ENCODE measurements around the gene HTT.
A peak's percentile ranks its signal among the peaks of the same experiment; 100 is the strongest.
"Not testable (repeated sequence)": the region's sequence is repeated elsewhere in the genome, so short reads cannot be mapped to it uniquely, and the experiment has no call there.

Gene HTT

GRCh38 chr4:3124070-3124767, 49.7 kb downstream of the HTT start:
- DNase-seq = no peak

- no peak for DNase-seq
Measured at GRCh38 chr4:3127112-3127511, 52.6 kb downstream of the HTT start.

- no peak for DNase-seq
Measured at GRCh38 chr4:3128058-3128457, 53.6 kb downstream of the HTT start.

- DNase-seq = no peak
Measured at GRCh38 chr4:3128976-3129375, 54.5 kb downstream of the HTT start.

GRCh38 chr4:3130201-3130600, 55.7 kb downstream of the HTT start:
- no peak for DNase-seq

- DNase-seq = no peak
Measured at GRCh38 chr4:3130826-3131225, 56.3 kb downstream of the HTT start.

- DNase-seq = no peak
Measured at GRCh38 chr4:3134201-3134600, 59.7 kb downstream of the HTT start.

- no peak for DNase-seq
Measured at GRCh38 chr4:3135155-3136011, 60.9 kb downstream of the HTT start.

GRCh38 chr4:3136454-3136853, 62.0 kb downstream of the HTT start:
- DNase-seq = no peak

GRCh38 chr4:3137908-3138307, 63.4 kb downstream of the HTT start:
- DNase-seq = no peak

- DNase-seq = no peak
Measured at GRCh38 chr4:3145234-3145924, 70.9 kb downstream of the HTT start.

GRCh38 chr4:3148926-3149325, 74.4 kb downstream of the HTT start:
- DNase-seq = no peak

GRCh38 chr4:3151238-3151637, 76.8 kb downstream of the HTT start:
- DNase-seq = not testable (repeated sequence)

GRCh38 chr4:3157366-3157765, 82.9 kb downstream of the HTT start:
- no peak for DNase-seq

- DNase-seq = peak; percentile 42
Measured at GRCh38 chr4:3158841-3159240, 84.4 kb downstream of the HTT start.

- DNase-seq = no peak
Measured at GRCh38 chr4:3160438-3160837, 86.0 kb downstream of the HTT start.

GRCh38 chr4:3161044-3161443, 86.6 kb downstream of the HTT start:
- not testable (repeated sequence) for DNase-seq

GRCh38 chr4:3166434-3166833, 92.0 kb downstream of the HTT start:
- DNase-seq = not testable (repeated sequence)

GRCh38 chr4:3168029-3168428, 93.5 kb downstream of the HTT start:
- DNase-seq = no peak

- peak; percentile 40 for DNase-seq
Measured at GRCh38 chr4:3174371-3175338, 100.2 kb downstream of the HTT start.

GRCh38 chr4:3176367-3177229, 102.1 kb downstream of the HTT start:
- no peak for DNase-seq

- DNase-seq = no peak
Measured at GRCh38 chr4:3177426-3177825, 102.9 kb downstream of the HTT start.

Measured in DMS79 (cell line).